Mesodermal cell (in vitro differentiated cells): ENCODE results near the gene IL1RL2.

Experiments used
- H3K27ac ChIP-seq: 2 replicates; pipeline ENCODE4 v1.7.0; 2013; ENCODE audit warnings: mild to moderate bottlenecking, low read depth, low read length, moderate library complexity; ENCODE audit not compliant: severe bottlenecking
- H3K36me3 ChIP-seq: 2 replicates; pipeline ENCODE4 v1.7.1; 2013; ENCODE audit warnings: mild to moderate bottlenecking, low read length, moderate library complexity; ENCODE audit not compliant: control insufficient read depth, insufficient read depth
- H3K4me1 ChIP-seq: one replicate; pipeline ENCODE4 v1.7.1; 2013; ENCODE audit warnings: mild to moderate bottlenecking, low read length; ENCODE audit not compliant: insufficient read depth, control insufficient read depth, poor library complexity, severe bottlenecking
- H3K4me3 ChIP-seq: 2 replicates; pipeline ENCODE4 v1.7.0; 2013; ENCODE audit warnings: low read length, control low read depth, mild to moderate bottlenecking; ENCODE audit not compliant: insufficient read depth, poor library complexity, severe bottlenecking; ENCODE audit errors: extremely low read depth
- H3K9me3 ChIP-seq: 2 replicates; pipeline ENCODE4 v1.7.1; 2013; ENCODE audit warnings: mild to moderate bottlenecking, low read length, moderate library complexity; ENCODE audit not compliant: control insufficient read depth
- WGBS, 2 experiments: methylation state at CpG; one replicate each; pipeline ENCODE4 v1.1.5; 2013; ENCODE audit warnings: missing lambda C conversion rate in 2 of 2; ENCODE audit not compliant: insufficient coverage in 2 of 2; 5-methylcytosine and 5-hydroxymethylcytosine counted together

IL1RL2 gene

GRCh38 chr2:102229141-102229769 is 42.4 kb downstream of the IL1RL2 start:
- H3K27ac ChIP-seq = no peak overlapping the region
- 82 to 90% methylated on average over 5 of the region's 6 CpGs for WGBS, 2 experiments
- H3K36me3 ChIP-seq = no peaks in the 10 kb centered on the region
- no peaks in the 10 kb centered on the region for H3K9me3 ChIP-seq
- peaks cover 31% of the 10 kb centered on the region for H3K4me1 ChIP-seq
- no peak overlapping the region for H3K4me3 ChIP-seq

- Histone ChIP-seq H3K27ac (no peak overlapping the region), H3K36me3 (no peaks in the 10 kb centered on the region), H3K9me3 (no peaks in the 10 kb centered on the region), H3K4me3 (no peak overlapping the region), H3K4me1 (peaks cover 31% of the 10 kb centered on the region)
- 87 to 100% methylated on average over 5 to 9 of the region's 9 CpGs for WGBS, 2 experiments
These were observed 43.6 kb downstream of the IL1RL2 start for GRCh38 chr2:102230410-102230909.

- H3K36me3 ChIP-seq = no peaks in the 10 kb centered on the region
- 86 to 90% methylated on average over 5 to 6 of the region's 11 CpGs for WGBS, 2 experiments
- H3K4me1 ChIP-seq = peaks cover 17% of the 10 kb centered on the region
- H3K4me3 ChIP-seq = no peak overlapping the region
- H3K27ac ChIP-seq = no peak overlapping the region
- H3K9me3 ChIP-seq = no peaks in the 10 kb centered on the region
These were observed 46.5 kb downstream of the IL1RL2 start for GRCh38 chr2:102233132-102233884.

- WGBS, 2 experiments = 93 to 94% methylated on average over 15 to 18 of the region's 18 CpGs
- H3K27ac ChIP-seq = no peak overlapping the region
- H3K4me3 ChIP-seq = no peak overlapping the region
- H3K9me3 ChIP-seq = no peaks in the 10 kb centered on the region
- peaks cover 14% of the 10 kb centered on the region for H3K4me1 ChIP-seq
- H3K36me3 ChIP-seq = no peaks in the 10 kb centered on the region
These were observed 48.2 kb downstream of the IL1RL2 start for GRCh38 chr2:102235042-102235473.

GRCh38 chr2:102235491-102235890 is 48.7 kb downstream of the IL1RL2 start:
- H3K27ac ChIP-seq = no peak overlapping the region
- no peak overlapping the region for H3K4me3 ChIP-seq
- H3K36me3 ChIP-seq = no peaks in the 10 kb centered on the region
- 86 to 87% methylated on average over 5 of the region's 5 CpGs for WGBS, 2 experiments
- H3K9me3 ChIP-seq = no peaks in the 10 kb centered on the region
- H3K4me1 ChIP-seq = peaks cover 14% of the 10 kb centered on the region

GRCh38 chr2:102236132-102236531 is 49.3 kb downstream of the IL1RL2 start:
- Histone ChIP-seq H3K36me3 (no peaks in the 10 kb centered on the region), H3K4me3 (no peak overlapping the region), H3K27ac (no peak overlapping the region), H3K9me3 (no peaks in the 10 kb centered on the region), H3K4me1 (peaks cover 14% of the 10 kb centered on the region)
- 74 to 89% methylated on average over 3 to 5 of the region's 5 CpGs for WGBS, 2 experiments

GRCh38 chr2:102237176-102237575 is 50.4 kb downstream of the IL1RL2 start:
- H3K9me3 ChIP-seq = no peaks in the 10 kb centered on the region
- H3K4me1 ChIP-seq = peaks cover 12% of the 10 kb centered on the region
- H3K27ac ChIP-seq = no peak overlapping the region
- no peak overlapping the region for H3K4me3 ChIP-seq
- 85 to 88% methylated on average over 9 to 10 of the region's 11 CpGs for WGBS, 2 experiments
- no peaks in the 10 kb centered on the region for H3K36me3 ChIP-seq

GRCh38 chr2:102238039-102238756 is 51.4 kb downstream of the IL1RL2 start:
- H3K9me3 ChIP-seq = no peaks in the 10 kb centered on the region
- WGBS, 2 experiments = 92 to 100% methylated on average over 3 to 9 of the region's 10 CpGs
- peaks cover 12% of the 10 kb centered on the region for H3K4me1 ChIP-seq
- no peak overlapping the region for H3K27ac ChIP-seq
- no peak overlapping the region for H3K4me3 ChIP-seq
- H3K36me3 ChIP-seq = no peaks in the 10 kb centered on the region

GRCh38 chr2:102238778-102239177 is 52.0 kb downstream of the IL1RL2 start:
- Histone ChIP-seq H3K9me3 (no peaks in the 10 kb centered on the region), H3K36me3 (no peaks in the 10 kb centered on the region), H3K27ac (no peak overlapping the region), H3K4me1 (peaks cover 12% of the 10 kb centered on the region), H3K4me3 (no peak overlapping the region)
- WGBS, 2 experiments = 94 to 100% methylated on average over 2 of the region's 2 CpGs

GRCh38 chr2:102239344-102239743 is 52.5 kb downstream of the IL1RL2 start:
- Histone ChIP-seq H3K4me3 (no peak overlapping the region), H3K4me1 (peaks cover 12% of the 10 kb centered on the region), H3K36me3 (no peaks in the 10 kb centered on the region), H3K9me3 (no peaks in the 10 kb centered on the region), H3K27ac (no peak overlapping the region)
- WGBS, 2 experiments = 93 to 98% methylated on average over 3 to 6 of the region's 7 CpGs
